ENCODE results near the gene PYGO2.

- no peak for TF ChIP-seq CTCF (conservative IDR thresholded peaks at IDR 0.05 in 1 of 2, IDR thresholded peaks at IDR 0.05 in 1 of 2; ENCODE audit: extremely low read depth in 1 of 2, insufficient read depth in 1 of 2, low read depth in 1 of 2, low read length in 2 of 2)
- TF ChIP-seq EZH2 (IDR thresholded peaks at IDR 0.05; ENCODE audit: borderline replicate concordance, low read length): no peak
These were observed 21.4 kb downstream of the PYGO2 start for GRCh38 chr1:154940213-154940560.
